T-cell (primary cell): ENCODE data around the gene PLEKHF1. TPM values are rescaled to one million over a fixed set of nuclear protein-coding genes. Genes with fewer than 3 reads are reported as not detected.

Source experiments
- ATAC-seq, 4 experiments: fragments of 200-7000 bp in 3 of 4; fragments of 150-1000 bp in 1 of 4; cut with Tn5 transposase; replicated peaks in 1 of 4; 1 replicate in 3 of 4; 2 replicates in 1 of 4; pipeline ENCODE4 v1.10.0; 2021; ENCODE audit warnings: moderate library complexity in 3 of 4, mild to moderate bottlenecking in 2 of 4, moderate number of reproducible peaks in 1 of 4
- CTCF ChIA-PET, 2 donors: fragments of 300-600 bp; sonication (Branson Sonifier 250); formaldehyde crosslinking; loops; one replicate each; lab custom pipeline; 2022; ENCODE audit warnings: antibody characterized with exemption in 2 of 2; lab: Charles Lee
- POLR2A ChIA-PET, 2 donors: fragments of 300-600 bp; sonication (Branson Sonifier 250); formaldehyde crosslinking; loops; one replicate each; lab custom pipeline; 2022; ENCODE audit warnings: antibody characterized with exemption in 2 of 2; lab: Charles Lee
- DNase-seq, 35 experiments: peaks; one replicate each; pipeline versions ENCODE4 v3.0.0 to v3.0.0-alpha.2; 2013 to 2023
- H3K27ac ChIP-seq: one replicate; pipeline ENCODE4 v1.5.1; 2013; ENCODE audit warnings: low read length
- H3K27me3 ChIP-seq, 2 experiments: replicated peaks in 1 of 2; 1 replicate in 1 of 2; 2 replicates in 1 of 2; pipeline versions ENCODE4 v1.6.1 to v1.7.0; 2013; ENCODE audit warnings: low read length in 1 of 2, mixed read lengths in 1 of 2; ENCODE audit not compliant: control insufficient read depth in 2 of 2, insufficient read depth in 2 of 2; ENCODE audit errors: extremely low read depth in 1 of 2
- H3K36me3 ChIP-seq, 2 donors: 1 replicate in 1 of 2; 2 replicates in 1 of 2; pipeline versions ENCODE4 v1.6.1 to v1.7.0; 2013; ENCODE audit warnings: low read length in 1 of 2; ENCODE audit not compliant: control insufficient read depth in 2 of 2, insufficient read depth in 1 of 2; ENCODE audit errors: extremely low read depth in 1 of 2
- H3K4me1 ChIP-seq, 2 experiments: 1 replicate in 1 of 2; 2 replicates in 1 of 2; pipeline versions ENCODE4 v1.6.1 to v1.7.0; 2013; ENCODE audit warnings: low read length in 2 of 2, mixed read lengths in 1 of 2; ENCODE audit not compliant: insufficient read depth in 2 of 2, control insufficient read depth in 1 of 2; ENCODE audit errors: extremely low read depth in 1 of 2
- H3K4me3 ChIP-seq, 2 donors: 1 replicate in 1 of 2; 2 replicates in 1 of 2; pipeline versions ENCODE4 v1.5.1 to v1.7.0; 2013; ENCODE audit warnings: mild to moderate bottlenecking in 2 of 2, low read length in 1 of 2, moderate library complexity in 1 of 2; ENCODE audit not compliant: control insufficient read depth in 1 of 2; ENCODE audit errors: extremely low read depth in 1 of 2
- H3K9me3 ChIP-seq: 2 replicates; pipeline ENCODE4 v1.7.0; 2013
- H3K27ac Mint-ChIP-seq, 2 donors: one replicate each; pipeline ENCODE4 v1.8.0; 2020 to 2021; ENCODE audit warnings: mild to moderate bottlenecking in 2 of 2, mixed read lengths in 2 of 2
- H3K27me3 Mint-ChIP-seq, 2 donors: one replicate each; pipeline ENCODE4 v1.8.0; 2021 to 2022; ENCODE audit warnings: mixed read lengths in 2 of 2
- H3K36me3 Mint-ChIP-seq: one replicate; pipeline ENCODE4 v1.8.0; 2021; ENCODE audit warnings: mixed read lengths
- H3K4me1 Mint-ChIP-seq, 3 donors: one replicate each; pipeline ENCODE4 v1.8.0; 2020 to 2022; ENCODE audit warnings: mixed read lengths in 3 of 3, mild to moderate bottlenecking in 1 of 3
- H3K4me3 Mint-ChIP-seq, 3 donors: one replicate each; pipeline ENCODE4 v1.8.0; 2020 to 2022; ENCODE audit warnings: mild to moderate bottlenecking in 3 of 3, mixed read lengths in 3 of 3, moderate library complexity in 3 of 3
- H3K9me3 Mint-ChIP-seq, 3 donors: one replicate each; pipeline ENCODE4 v1.8.0; 2020 to 2022; ENCODE audit warnings: mixed read lengths in 3 of 3
- WGBS: methylation state at CpG from one replicate; pipeline ENCODE4 v1.1.5; 2013; ENCODE audit warnings: missing lambda C conversion rate; ENCODE audit not compliant: insufficient coverage; 5-methylcytosine and 5-hydroxymethylcytosine counted together
- total RNA-seq, 35 experiments: library from RNA in 6 of 35; stranded (reverse) in 6 of 35; fragments of 120-200 nt in 1 of 35; gene quantifications; one replicate each; pipeline versions ENCODE4 v1.2.1 to v1.2.4 and lab custom pipeline; 2013 to 2026

Gene PLEKHF1
- total RNA-seq, 5 donors from 2014 or later (not counting 1 experiment from before 2014, with no cell fraction given): 13.2 to 42.6 (median 34.5) TPM

DNA sequence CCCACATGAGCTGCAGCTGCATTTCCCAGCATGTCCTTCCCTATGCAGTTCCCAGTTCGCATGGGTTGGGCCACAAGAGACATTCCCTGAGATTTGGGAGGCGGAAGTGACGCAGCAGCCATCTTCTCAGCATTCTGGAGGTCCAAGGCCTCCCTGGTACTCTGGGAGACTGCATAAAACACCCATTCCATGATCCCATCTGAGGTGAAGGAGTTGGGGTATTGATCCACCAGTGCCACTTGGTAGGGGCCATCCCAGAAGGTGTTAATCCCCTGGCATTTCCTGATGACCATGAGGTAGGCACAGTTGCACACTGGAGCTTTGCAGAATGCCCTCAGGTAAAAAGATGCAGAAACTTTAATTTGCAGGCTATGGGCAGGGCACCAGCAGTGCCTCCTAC lies 33.8 kb upstream of the PLEKHF1 start:
- Histone ChIP-seq H3K36me3 (no peaks in the 10 kb centered on the region), H3K27me3 (peaks cover 0 to 5% of the 10 kb centered on the region in 2 experiments), H3K27ac (no peak overlapping the region), H3K9me3 (no peaks in the 10 kb centered on the region), H3K4me1 (peaks cover 0 to 1% of the 10 kb centered on the region in 2 experiments), H3K4me3 (no peak overlapping the region)
- H3K27ac Mint-ChIP-seq: no peak overlapping the region
- no CpG with 5 or more reads among the region's 3 CpGs for WGBS
- no peaks in the 10 kb centered on the region for H3K9me3 Mint-ChIP-seq
- CTCF ChIA-PET: interaction anchor here in 1 of 2 donors (0.8 kb wide), 1 partner anchor 11 kb away, joined by 3 read pairs; no protein-coding TSS in a partner anchor
- H3K27me3 Mint-ChIP-seq: no peaks in the 10 kb centered on the region
- no peak for DNase-seq
- ATAC-seq: no peak
- POLR2A ChIA-PET: no interaction called here
- H3K36me3 Mint-ChIP-seq: peaks cover 4% of the 10 kb centered on the region
- no peaks in the 10 kb centered on the region for H3K4me1 Mint-ChIP-seq
- no peak overlapping the region for H3K4me3 Mint-ChIP-seq

GRCh38 chr19:29634002-29634401 lies 31.3 kb upstream of the PLEKHF1 start:
- no peak overlapping the region for H3K27ac Mint-ChIP-seq
- no peaks in the 10 kb centered on the region for H3K9me3 Mint-ChIP-seq
- Histone ChIP-seq H3K27ac (no peak overlapping the region), H3K36me3 (no peaks in the 10 kb centered on the region), H3K4me1 (no peaks in the 10 kb centered on the region), H3K4me3 (no peak overlapping the region), H3K9me3 (no peaks in the 10 kb centered on the region), H3K27me3 (peaks cover 0 to 5% of the 10 kb centered on the region in 2 experiments)
- CTCF ChIA-PET: no interaction called here
- no peak for DNase-seq
- 0% methylated on average over 1 of the region's 2 CpGs for WGBS
- no peaks in the 10 kb centered on the region for H3K4me1 Mint-ChIP-seq
- H3K36me3 Mint-ChIP-seq: peaks cover 4% of the 10 kb centered on the region
- ATAC-seq: no peak
- no peaks in the 10 kb centered on the region for H3K27me3 Mint-ChIP-seq
- no peak overlapping the region for H3K4me3 Mint-ChIP-seq
- POLR2A ChIA-PET: interaction anchor here in 1 of 2 donors (0.6 kb wide), 1 partner anchor 28 kb away, joined by 3 read pairs; the partner anchor contains the start of gene POP4

DNA sequence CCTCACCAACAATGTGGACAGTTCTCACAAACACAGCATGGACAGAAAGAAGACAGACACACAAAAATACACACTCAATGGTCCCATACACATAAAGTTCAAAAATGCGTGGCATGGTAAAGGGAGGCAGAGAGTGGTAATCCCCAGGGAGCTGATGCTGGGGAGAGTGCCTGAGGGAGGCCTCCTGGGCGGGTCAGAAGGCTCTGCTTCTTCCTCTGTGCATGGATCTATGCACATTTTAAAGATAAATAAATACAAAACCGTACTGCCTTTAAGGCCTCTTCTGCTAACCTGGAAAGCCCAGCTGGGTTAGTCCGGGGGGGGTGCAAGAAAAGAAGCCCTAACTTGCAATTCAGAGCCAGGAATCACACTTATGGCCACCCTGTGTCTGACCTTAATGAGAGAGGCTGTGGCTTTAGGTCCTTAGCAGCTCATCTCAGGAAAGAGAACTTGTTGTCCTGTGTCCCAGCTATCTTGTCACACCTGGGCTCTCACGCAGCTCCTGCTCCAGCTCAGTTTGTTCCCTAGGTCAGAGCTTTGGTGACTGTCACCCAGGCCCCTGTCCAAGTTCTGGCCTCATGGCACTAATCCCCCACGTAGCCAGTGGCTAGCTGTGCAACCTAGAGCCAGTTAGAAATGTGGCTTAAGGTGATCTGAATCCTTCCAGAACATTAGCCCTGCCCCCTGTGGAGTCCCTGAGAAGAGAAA lies 30.7 kb upstream of the PLEKHF1 start:
- no peak for ATAC-seq
- Mint-ChIP-seq H3K27ac (no peak overlapping the region), H3K4me1 (no peaks in the 10 kb centered on the region), H3K9me3 (no peaks in the 10 kb centered on the region), H3K4me3 (no peak overlapping the region), H3K36me3 (peaks cover 4% of the 10 kb centered on the region), H3K27me3 (no peaks in the 10 kb centered on the region)
- no peak for DNase-seq
- CTCF ChIA-PET: no interaction called here
- POLR2A ChIA-PET: interaction anchor here in 1 of 2 donors (0.6 kb wide), 1 partner anchor 28 kb away, joined by 3 read pairs; the partner anchor contains the start of gene POP4
- H3K4me3 ChIP-seq: no peak overlapping the region
- WGBS: 83% methylated on average over 2 of the region's 6 CpGs
- H3K27ac ChIP-seq: no peak overlapping the region
- H3K9me3 ChIP-seq: no peaks in the 10 kb centered on the region
- H3K36me3 ChIP-seq: no peaks in the 10 kb centered on the region
- no peaks in the 10 kb centered on the region for H3K4me1 ChIP-seq
- peaks cover 0 to 5% of the 10 kb centered on the region in 2 experiments for H3K27me3 ChIP-seq

DNA sequence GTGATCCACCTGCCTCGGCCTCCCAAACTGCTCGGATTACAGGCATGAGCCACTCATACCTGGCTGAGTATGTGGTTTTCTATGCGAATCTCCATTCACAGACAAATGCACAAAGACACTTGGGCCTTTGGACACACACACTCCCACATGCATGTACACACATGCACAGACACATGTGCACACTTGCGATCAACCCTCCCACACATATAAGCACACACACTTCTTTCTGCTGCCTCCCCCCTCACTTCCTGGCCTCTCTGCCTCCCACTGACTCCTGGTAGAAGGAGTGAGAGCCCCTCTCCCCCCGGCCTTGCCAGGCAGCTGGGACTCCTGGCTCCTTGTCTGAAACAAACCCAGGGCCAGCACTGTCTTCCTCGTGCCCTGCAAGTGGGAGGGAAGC lies 29.3 kb upstream of the PLEKHF1 start:
- H3K27ac Mint-ChIP-seq: no peak overlapping the region
- Histone ChIP-seq H3K9me3 (no peaks in the 10 kb centered on the region), H3K27me3 (peaks cover 0 to 8% of the 10 kb centered on the region in 2 experiments), H3K4me3 (no peak overlapping the region), H3K27ac (no peak overlapping the region), H3K4me1 (no peaks in the 10 kb centered on the region), H3K36me3 (no peaks in the 10 kb centered on the region)
- peaks cover 4% of the 10 kb centered on the region for H3K36me3 Mint-ChIP-seq
- 77% methylated on average over 5 of the region's 6 CpGs for WGBS
- DNase-seq: no peak
- no peaks in the 10 kb centered on the region for H3K4me1 Mint-ChIP-seq
- no peaks in the 10 kb centered on the region for H3K9me3 Mint-ChIP-seq
- no peaks in the 10 kb centered on the region for H3K27me3 Mint-ChIP-seq
- ATAC-seq: no peak
- ChIA-PET POLR2A (no interaction called here), CTCF (no interaction called here)
- no peak overlapping the region for H3K4me3 Mint-ChIP-seq

- Mint-ChIP-seq H3K4me3 (no peak overlapping the region), H3K27me3 (no peaks in the 10 kb centered on the region), H3K36me3 (peaks cover 4% of the 10 kb centered on the region), H3K4me1 (no peaks in the 10 kb centered on the region), H3K27ac (no peak overlapping the region), H3K9me3 (no peaks in the 10 kb centered on the region)
- no peaks in the 10 kb centered on the region for H3K9me3 ChIP-seq
- ChIA-PET POLR2A (no interaction called here), CTCF (interaction anchor here in 1 of 2 donors (0.6 kb wide), 1 partner anchor 8 kb away, joined by 3 read pairs; no protein-coding TSS in a partner anchor)
- no peak overlapping the region for H3K27ac ChIP-seq
- no peak overlapping the region for H3K4me3 ChIP-seq
- DNase-seq (no peak), ATAC-seq (no peak)
- no peaks in the 10 kb centered on the region for H3K4me1 ChIP-seq
- H3K27me3 ChIP-seq: peaks cover 0 to 6% of the 10 kb centered on the region in 2 experiments
- no peaks in the 10 kb centered on the region for H3K36me3 ChIP-seq
- WGBS: 100% methylated on average over 6 of the region's 12 CpGs
Observed at GRCh38 chr19:29636553-29637360, 28.5 kb upstream of the PLEKHF1 start.

GRCh38 chr19:29639086-29639485 lies 26.2 kb upstream of the PLEKHF1 start:
- Mint-ChIP-seq H3K4me1 (no peaks in the 10 kb centered on the region), H3K27me3 (no peaks in the 10 kb centered on the region), H3K27ac (no peak overlapping the region), H3K9me3 (no peaks in the 10 kb centered on the region), H3K36me3 (peaks cover 2% of the 10 kb centered on the region), H3K4me3 (no peak overlapping the region)
- Histone ChIP-seq H3K9me3 (no peaks in the 10 kb centered on the region), H3K27me3 (peaks cover 0 to 4% of the 10 kb centered on the region in 2 experiments), H3K36me3 (no peaks in the 10 kb centered on the region), H3K4me1 (no peaks in the 10 kb centered on the region), H3K27ac (no peak overlapping the region), H3K4me3 (no peak overlapping the region)
- CTCF ChIA-PET: no interaction called here
- 98% methylated on average over 4 of the region's 8 CpGs for WGBS
- ATAC-seq: no peak
- POLR2A ChIA-PET: no interaction called here
- DNase-seq: no peak
